NCI-H82 (cell line): ENCODE results near the gene SSH2.
"Not testable (repeated sequence)": the region's sequence is repeated elsewhere in the genome, so short reads cannot be mapped to it uniquely, and the experiment has no call there.

ENCODE experiments used
- DNase-seq: peaks from one replicate; lab custom pipeline; 2025; lab: John Stamatoyannopoulos, UW

Gene SSH2

DNA sequence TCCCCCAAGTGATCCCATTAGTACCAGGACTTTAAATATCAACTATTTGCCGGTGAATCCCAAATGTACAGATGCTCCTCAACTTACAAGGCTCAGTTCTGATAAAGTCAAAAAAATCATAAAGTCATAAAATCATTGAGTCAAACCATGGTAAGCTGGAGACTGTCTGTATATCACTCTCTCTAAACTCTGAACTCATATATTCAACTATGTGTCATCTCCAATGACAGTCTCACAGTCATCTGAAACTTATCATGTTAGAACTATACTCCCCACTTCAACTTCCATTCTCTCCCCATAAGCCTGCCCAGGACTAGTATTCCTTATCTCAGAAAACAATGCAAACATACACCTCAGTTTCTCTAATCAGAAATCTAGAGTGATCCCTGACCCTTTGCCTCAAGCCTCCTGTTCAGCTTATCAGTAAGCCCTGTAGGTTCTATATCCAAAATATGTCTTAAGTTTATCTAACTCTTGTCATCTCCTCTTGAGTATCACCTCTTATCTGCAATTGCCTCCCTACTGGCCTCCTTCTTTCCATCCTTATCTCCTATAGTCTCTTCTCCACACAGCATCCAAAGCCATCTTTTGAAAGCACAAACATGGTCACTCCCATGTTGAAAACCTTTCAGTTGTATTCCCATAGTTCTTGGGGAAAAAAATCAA, 55.0 kb downstream of the SSH2 start:
- DNase-seq, result no peak

DNA sequence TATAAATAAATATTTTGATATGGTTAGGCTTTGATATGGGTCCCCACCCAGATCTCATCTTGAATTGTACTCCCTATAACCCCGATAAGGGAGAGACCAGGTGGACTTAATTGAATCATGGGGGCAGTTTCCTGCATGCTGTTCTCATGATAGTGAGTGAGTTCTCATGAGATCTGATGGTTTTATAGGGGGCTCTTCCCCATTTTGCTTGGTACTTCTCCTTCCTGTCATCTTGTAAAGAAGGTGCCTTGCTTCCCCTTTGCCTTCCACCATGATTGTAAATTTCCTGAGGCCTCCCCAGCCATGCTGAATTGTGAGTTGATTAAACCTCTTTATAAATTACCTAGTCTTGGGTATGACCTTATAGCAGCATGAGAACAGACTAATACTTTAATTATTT, 55.7 kb downstream of the SSH2 start:
- not testable (repeated sequence) for DNase-seq

DNA sequence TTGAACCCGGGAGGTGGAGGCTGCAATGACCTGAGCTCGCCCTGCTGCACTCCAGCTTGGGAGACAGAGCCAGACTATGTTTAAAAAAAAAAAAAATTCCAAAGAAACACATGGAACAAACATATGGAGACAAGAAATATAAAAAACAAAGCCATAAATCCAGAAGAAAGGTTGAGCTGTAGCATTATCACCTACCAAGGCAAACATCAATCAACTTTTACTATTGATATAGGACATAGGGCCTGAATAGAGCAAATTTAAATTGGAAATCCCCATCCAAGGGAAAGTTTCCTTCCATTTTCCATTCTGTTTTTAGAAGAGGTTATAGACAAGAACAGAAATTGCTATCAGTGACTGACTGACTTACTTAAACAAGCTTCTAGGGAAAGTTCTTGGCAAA, 56.6 kb downstream of the SSH2 start:
- no peak for DNase-seq

DNA sequence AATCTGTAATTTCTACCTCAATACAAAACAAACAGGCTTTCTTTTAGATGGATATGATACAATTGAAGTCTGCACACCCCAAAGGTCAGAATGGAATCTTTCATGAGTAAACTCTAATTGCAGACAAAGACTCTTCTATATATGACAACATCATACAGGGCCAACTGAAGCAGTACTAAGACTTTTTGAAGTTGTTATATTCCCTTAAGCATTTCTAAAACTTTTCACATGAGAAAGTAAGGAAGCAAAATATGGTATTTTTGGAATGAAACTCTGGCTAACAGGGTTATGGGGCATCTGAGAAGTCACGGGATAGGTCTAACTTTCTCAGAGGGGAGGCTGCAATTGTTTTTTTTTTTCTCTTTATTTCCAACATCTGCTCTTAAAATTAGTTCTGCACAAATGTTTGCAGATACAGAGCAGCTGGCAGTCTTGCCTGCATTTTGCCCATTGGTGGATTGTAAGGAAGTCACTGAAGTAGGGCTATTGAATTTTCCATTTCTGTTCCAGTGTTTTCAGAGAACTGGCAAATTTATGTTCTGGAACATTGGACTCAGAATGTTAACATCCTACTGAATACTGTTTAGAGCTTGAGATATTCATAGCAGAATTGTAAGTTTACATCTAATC, 59.1 kb downstream of the SSH2 start:
- no peak for DNase-seq

DNA sequence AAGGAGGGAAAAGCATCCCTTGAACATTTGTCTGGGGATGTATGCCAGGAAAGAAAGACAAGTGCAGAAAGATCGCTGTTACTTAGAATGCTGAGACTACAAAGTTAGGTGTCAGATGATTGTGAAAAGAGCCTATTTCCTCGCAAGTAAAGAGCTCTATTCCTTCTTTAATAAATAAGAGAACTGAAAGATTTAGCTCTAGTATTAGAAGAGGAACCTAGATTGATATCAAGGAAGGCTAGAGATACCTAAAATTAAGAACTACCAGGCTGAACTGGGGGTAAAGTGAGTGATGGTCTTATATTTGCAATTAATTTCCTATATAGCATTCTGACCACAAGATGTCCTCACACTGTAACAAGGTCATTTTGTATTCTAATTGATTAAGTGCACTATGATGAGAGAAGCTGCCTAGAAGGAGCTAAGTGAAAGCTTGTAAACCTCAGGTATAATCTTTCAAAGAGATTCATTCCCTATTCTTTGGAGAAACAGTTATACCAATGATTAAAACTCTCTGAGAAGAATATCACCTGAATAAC, 62.3 kb downstream of the SSH2 start:
- DNase-seq, result peak; percentile 53

DNA sequence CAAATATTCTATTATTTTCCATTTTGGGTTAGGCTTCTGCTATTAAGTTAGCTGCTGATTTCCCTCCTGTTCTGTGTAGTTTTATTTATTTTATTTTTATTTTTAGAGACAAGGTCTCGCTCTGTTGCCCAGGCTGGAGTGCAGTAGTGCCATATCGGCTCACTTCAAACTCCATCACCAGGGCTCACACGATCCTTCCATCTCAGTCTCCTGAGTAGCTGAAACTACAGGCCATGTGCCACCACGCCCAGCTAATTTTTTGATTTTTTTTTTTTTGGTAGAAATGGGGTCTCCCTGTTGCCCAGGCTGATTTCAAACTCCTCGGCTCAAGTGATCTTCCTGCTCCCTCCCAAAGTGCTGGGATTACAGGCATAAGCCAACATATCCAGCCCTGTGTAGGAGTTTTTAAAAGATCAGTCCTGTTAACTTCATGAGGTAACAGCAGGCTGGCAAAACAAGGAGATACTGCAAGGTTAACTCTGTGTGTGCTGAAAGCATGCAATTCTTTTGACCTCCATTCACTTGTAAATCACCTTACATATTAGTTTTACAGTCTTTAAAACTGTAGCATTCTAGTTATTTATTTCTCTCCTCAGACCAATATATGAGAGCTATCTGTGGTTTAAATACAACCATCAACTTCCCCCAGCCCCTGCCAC, 63.2 kb downstream of the SSH2 start:
- DNase-seq, result peak; percentile 27

DNA sequence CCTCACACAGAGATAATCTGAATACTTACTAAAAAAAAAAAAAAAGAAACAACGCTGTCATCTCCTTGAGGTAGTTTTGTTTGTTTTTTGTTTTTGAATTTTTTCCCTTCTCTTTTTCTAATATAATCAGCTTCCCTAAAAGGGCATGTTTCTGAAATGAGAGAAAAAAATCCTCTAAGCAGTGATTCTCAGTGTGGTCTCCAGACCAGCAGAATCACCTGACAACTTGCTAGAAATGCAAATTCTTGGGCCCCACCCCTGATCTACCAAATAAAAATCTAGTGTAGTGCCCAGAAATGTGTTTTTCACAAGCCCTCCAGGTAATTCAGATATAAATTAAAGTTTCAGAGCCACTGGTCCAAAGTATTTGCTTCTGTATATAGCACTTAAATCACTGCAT, 65.4 kb downstream of the SSH2 start:
- no peak for DNase-seq

DNA sequence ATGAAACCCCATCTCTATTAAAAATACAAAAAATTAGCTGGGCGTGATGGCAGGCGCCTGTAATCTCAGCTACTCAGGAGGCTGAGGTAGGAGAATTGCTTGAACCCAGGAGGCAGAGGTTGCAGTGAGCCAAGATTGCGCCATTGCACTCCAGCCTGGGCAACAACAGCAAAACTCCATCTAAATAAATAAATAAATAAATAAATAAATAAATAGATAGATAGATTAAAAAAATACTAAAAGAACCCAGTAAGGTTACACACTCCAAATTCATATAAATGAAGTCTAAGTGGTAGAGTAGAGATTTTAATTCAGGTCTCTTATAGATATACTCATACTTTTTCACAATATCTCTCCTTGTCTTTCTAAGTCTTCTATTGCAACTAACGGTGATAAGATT, 65.9 kb downstream of the SSH2 start:
- not testable (repeated sequence) for DNase-seq

DNA sequence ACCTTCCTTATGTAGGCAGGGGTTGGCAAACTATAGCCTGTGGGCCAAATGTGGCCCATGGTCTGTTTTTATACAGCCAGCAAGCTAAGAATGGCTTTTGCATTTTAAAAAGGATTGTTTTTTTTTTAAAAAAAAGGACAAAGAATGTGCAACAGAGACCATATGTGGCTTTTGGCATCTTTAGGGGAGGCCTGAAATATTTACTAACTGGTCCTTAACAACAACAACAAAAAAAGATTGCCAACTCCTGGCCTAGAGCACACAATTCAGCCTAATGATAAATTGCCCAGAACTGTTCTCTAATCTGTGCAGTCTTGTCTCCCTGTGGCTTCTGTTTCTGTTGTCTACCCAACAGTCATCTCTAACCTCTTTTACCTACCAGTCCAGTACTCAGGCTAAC, 67.1 kb downstream of the SSH2 start:
- no peak for DNase-seq

DNA sequence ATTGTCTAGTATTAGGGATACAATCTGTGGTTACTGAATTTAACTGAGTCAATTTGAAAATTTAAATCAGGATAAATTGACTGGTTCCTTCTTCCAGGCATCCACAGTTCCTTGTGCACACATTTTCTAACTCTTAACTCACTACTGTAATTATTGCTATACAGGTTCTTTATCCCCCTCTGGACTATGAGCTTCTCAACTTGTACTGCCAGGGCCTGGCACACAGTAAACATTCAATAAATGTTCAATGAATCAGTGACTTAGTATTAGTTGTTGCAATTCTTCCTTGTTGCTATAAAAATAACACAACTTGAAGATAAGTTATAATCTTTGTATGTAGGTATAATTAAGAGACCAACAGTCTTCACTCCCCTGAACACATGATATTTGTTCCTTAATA, 67.9 kb downstream of the SSH2 start:
- DNase-seq, result no peak

DNA sequence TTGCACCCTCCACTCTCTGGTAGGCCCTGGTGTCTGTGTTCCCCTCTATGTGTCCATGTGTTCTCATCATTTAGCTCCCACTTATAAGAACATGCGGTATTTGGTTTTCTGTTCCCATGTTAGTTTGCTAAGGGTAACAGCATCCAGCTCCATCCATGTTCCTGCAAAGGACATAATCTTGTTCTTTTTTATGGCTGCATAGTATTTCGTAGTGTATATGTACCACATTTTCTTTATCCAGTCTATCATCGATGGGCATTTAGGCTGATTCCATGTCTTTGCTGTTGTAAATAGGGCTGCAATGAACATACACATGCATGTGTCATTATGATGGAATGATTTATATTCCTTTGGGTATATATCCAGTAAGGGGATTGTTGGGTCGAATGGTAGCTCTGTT, 70.6 kb downstream of the SSH2 start:
- DNase-seq, result not testable (repeated sequence)

DNA sequence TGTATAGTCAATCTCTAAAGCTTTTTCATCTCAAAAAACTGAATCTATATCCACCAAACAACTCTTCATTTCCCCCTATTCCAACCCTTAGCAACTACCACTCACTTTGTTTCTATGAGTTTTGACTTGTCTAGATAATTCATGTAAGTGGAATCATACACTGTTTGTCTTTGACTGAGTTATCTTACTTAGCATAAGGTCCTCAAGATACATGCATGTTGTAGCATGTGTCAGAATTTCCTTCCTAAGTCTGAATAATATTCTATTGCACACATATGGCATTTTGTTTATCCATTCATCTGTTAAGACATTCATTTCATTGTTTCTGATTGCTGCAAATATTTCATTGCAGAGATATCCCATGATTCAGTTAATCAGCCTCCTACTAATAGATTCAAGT, 72.2 kb downstream of the SSH2 start:
- DNase-seq, result no peak

DNA sequence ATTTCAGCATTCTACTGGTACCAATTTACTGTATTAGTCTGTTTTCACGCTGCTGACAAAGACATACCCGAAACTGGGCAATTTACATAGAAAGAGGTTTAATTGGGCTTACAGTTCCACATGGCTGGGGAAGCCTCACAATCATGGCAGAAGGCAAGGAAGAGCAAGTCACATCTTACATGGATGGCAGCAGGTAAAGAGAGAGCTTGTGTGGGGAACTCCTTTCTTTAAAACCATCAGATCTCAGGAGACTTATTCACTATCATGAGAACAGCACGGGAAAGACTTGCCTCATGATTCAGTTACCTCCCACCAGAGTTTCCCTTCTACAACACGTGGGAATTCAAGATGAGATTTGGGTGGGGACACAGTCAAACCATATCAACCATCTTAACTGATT, 72.9 kb downstream of the SSH2 start:
- not testable (repeated sequence) for DNase-seq

DNA sequence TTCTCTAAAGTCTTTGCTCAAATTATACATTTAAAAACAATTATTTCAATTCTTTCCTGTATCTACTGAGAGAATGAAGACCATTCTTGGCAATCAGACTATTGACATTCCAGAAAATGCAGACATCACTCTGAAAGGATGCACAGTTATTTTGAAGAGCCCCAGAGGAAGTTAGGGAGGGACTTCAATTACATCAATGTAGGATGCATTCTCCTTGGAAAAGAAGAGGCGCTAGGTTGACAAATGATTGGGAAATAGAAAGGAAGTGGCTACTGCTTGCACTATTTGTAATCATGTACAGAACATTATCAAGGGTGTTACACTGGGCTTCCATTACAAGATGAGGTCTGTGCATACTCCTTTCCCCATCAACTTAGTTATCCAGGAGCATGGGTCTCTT, 74.3 kb downstream of the SSH2 start:
- no peak for DNase-seq

DNA sequence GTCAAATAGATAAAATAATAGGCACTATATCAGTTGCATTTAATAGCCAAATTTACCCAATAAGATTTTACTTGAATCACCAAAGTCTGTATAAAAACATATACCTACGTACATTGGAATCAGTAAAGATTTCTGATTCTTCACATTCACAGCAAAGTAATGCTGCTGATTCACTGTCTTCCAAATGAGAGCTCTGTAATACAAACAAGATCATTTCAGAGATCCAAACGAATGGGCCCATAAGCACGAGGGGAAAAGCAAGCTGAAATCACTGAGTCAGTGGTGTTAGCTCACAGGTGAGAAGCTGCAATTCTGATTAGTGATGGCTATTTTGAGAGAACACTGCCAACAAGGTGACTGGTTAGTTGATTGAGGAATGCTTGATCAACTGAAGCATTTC, 81.3 kb downstream of the SSH2 start:
- no peak for DNase-seq

DNA sequence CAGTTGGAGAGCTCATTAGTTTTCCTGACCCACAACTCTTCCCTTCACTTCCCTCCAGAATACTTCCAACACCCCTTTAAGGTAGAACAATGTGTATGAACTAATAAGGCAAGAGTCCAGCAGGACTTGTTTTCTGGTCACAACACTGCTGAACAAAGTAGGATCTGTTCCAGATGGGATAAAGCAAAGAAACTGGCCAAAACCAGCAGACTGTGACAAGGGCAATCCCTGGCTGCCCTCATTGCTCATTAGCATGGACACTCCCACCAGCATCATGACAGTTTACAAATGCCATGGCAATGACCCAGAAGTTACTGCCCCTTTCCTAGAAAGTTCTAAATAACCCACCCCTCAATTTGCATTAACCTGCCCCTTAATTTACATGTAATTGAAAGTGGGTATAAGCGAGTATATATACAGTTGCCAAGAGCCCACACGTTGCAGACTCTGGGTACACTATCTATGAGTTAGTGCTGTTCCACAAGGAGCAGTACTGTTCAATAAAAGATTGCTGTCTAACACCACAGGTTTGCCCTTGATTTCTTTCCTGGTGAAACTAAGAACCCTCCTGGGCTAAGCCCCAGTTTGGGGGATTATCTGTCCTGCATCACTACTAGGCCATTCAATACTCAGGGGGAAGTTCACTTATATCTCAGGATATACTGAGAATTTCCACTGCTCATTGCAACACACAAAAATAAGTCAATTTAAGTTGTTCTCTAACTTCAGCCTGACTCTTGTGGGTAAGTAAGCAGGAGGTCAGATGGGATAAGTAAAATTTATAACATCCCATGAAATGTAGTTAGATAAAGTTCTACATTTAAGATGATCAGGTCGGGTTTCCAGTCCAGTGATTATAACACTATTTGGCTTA, 82.3 kb downstream of the SSH2 start:
- DNase-seq, result no peak

DNA sequence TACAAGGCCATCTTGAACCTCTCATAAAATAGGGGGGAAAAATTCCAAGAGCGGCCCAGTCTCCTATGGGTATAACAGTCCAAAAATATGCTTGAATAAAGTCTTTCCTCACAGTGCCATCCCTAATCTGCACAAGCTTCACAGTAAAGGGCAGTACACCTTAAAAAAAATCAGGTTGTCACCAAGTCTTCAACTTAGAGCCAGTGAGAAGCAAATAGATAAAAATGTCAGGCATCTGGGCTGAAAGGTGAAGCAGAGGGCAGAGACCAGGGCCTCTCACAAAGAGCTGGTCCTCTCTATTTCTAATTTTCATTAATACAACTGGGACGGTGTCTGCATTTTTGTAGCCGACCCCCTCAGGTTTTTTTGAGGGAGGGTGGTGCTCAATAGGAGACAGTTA, 82.9 kb downstream of the SSH2 start:
- DNase-seq, result no peak

DNA sequence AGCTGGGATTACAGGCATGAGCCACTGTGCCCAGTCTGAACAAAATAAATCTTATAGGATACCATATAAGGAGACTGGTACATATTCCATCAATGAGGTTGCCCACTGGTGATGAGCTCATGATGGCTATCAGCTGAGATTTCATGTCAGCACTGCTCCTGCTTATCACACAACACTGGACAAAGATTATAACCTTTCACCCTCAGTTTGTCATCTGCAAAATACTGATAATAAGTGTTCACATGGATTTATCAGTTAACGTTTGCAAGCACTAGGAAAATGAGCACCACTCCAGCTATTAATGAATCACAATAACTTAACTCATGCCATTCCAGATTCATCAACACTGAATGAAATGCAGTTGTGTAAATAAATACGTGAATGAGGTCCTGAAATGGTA, 83.7 kb downstream of the SSH2 start:
- DNase-seq, result no peak

DNA sequence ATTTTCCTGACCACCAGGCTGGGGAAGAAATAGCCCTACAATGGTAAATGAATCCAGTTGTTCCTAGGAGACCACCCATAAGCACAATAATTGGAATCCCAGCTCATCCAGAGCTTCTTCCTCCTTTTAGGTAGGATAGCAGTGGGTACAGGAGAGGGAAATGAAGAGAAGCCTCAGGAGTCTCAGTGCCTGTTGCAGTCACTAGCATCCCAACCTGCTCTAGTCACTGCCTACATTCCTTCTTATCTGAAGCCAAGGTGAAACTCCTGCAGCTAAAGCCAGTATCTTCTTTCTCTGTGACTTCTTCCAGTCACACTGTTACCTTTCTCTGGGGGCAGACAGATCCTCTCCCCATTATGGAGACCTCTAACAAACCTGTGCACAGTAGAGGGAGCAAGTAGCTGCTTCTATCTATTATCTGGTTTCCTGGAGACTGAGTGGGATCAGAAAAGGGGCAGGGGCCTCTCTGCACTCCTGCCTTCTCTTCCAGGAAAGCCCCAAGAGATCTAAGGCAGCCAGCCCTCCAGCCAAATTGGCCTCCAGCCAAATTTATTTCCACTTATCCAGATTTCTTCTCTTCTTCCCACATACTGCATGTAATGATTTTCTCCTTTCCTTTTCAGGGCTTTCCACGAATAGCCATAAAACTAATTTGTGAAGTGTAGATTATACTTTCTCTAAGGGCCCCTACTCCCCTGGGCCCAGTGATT, 85.5 kb downstream of the SSH2 start:
- peak; percentile 74 for DNase-seq

DNA sequence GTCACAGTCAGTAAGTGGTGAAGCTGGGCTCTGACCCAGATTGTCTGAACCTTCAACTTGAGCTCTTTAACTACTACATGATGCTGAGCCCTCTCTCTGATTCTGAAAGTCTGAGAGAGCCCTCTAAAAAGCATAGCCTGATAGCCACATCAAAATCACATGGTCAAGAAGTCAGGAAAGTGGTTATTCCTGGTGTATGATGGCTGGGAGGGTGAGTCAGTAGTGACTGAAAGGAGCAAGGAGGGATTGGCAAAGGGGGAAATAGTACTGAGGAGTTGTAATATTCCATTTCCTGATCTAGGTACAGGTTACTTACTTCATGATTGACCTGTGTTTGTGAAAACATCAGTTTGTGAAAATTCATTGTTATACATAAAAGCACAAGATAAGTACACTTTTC, 89.1 kb downstream of the SSH2 start:
- DNase-seq, result no peak

DNA sequence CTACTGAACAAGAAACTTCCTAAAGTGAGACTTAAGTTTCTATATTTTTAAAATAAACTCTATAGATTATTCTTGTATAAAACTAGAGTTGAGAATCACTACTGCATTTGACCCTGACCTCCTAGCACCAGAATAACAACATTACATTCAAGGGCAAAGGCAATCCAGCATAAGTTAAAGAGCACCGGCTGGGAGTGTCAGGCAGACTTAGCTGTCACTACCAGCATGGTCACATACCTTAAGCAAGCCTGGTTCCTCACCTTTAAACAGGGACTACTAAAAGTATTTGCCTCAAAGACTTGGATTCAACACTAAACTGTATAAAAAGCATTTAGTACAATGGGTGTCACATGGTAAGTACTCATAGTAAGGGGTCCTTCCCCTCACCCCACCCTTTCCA, 90.4 kb downstream of the SSH2 start:
- no peak for DNase-seq

DNA sequence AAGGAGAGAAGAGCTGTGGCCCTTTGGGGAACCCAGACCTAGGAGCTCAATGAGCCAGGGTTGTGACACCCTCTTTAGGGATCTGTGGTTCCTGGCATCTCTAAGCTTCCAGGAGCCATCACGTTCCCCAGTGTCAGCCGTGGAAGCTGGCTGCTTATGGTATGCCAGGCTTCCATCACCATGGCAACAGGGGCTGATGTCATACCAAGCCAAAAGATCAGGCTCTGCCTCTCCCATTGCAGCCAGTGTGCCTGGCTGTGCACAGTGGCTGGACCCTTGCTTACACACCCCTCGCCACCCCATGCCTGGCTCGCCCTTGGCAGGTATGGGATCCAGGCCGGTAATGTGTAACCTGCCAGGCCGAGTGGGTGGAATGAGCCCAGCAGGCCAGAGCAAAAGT, 91.1 kb downstream of the SSH2 start:
- peak; percentile 36 for DNase-seq
